WTC11 (cell line): ENCODE data around the gene CENPX. TPM values are rescaled to one million over a fixed set of nuclear protein-coding genes. Genes with fewer than 3 reads are reported as not detected.

ENCODE experiments used
- ATAC-seq: fragments of 200-7000 bp; cut with Tn5 transposase; 2 replicates; pipeline ENCODE4 v1.10.0; 2021; ENCODE audit warnings: mild to moderate bottlenecking, moderate library complexity
- CTCF ChIA-PET: fragments of 300-600 bp; sonication (Branson Sonifier 250); formaldehyde crosslinking; loops from one replicate; lab custom pipeline; 2021; ENCODE audit warnings: antibody characterized with exemption; lab: Charles Lee
- POLR2A ChIA-PET: fragments of 350-600 bp; sonication (Branson Sonifier 250); formaldehyde crosslinking; loops from one replicate; lab custom pipeline; 2021; ENCODE audit warnings: antibody characterized with exemption; lab: Charles Lee
- DNase-seq: peaks from one replicate; pipeline ENCODE4 v3.0.0; 2021; ENCODE audit warnings: low spot score
- H3K27ac Mint-ChIP-seq: 2 replicates; pipeline ENCODE4 v1.8.0; 2021; ENCODE audit warnings: mixed read lengths
- H3K27me3 Mint-ChIP-seq: 2 replicates; pipeline ENCODE4 v1.8.0; 2021; ENCODE audit warnings: low read depth, mild to moderate bottlenecking, moderate library complexity, mixed read lengths
- H3K36me3 Mint-ChIP-seq: 2 replicates; pipeline ENCODE4 v1.8.0; 2021; ENCODE audit warnings: mixed read lengths
- H3K4me1 Mint-ChIP-seq: 2 replicates; pipeline ENCODE4 v1.8.0; 2022; ENCODE audit warnings: mixed read lengths
- H3K4me3 Mint-ChIP-seq: 2 replicates; pipeline ENCODE4 v1.8.0; 2021; ENCODE audit warnings: mild to moderate bottlenecking, moderate library complexity, mixed read lengths
- H3K9me3 Mint-ChIP-seq: 2 replicates; pipeline ENCODE4 v1.8.0; 2021; ENCODE audit warnings: mixed read lengths
- CREM ChIP-seq: sonication (generic); formaldehyde crosslinking; IDR thresholded peaks from 2 replicates; pipeline ENCODE4 v1.8.1; 2022; ENCODE audit warnings: mild to moderate bottlenecking, missing genetic modification reagents, moderate library complexity
- ELF4 ChIP-seq: sonication (generic); formaldehyde crosslinking; IDR thresholded peaks from 2 replicates; pipeline ENCODE4 v1.8.1; 2022; ENCODE audit warnings: low read depth, mild to moderate bottlenecking, moderate library complexity, missing genetic modification reagents
- ESRRA ChIP-seq: sonication (generic); formaldehyde crosslinking; IDR thresholded peaks from 2 replicates; pipeline ENCODE4 v1.8.1; 2022; ENCODE audit warnings: mild to moderate bottlenecking, missing genetic modification reagents, borderline replicate concordance
- FOXK1 ChIP-seq: sonication (generic); formaldehyde crosslinking; IDR thresholded peaks from 2 replicates; pipeline ENCODE4 v1.8.0; 2022; ENCODE audit warnings: mild to moderate bottlenecking, moderate library complexity, missing genetic modification reagents
- GTF2I ChIP-seq: fragments of 250-450 bp; sonication (Bioruptor Pico); conservative IDR thresholded peaks from 2 replicates; pipeline ENCODE4 v1.4.0; 2021; ENCODE audit warnings: mild to moderate bottlenecking
- HMGA2 ChIP-seq: fragments of 250-450 bp; sonication (Bioruptor Pico); IDR thresholded peaks from 2 replicates; pipeline ENCODE4 v1.4.0; 2021; ENCODE audit warnings: mild to moderate bottlenecking, moderate library complexity
- MLX ChIP-seq: sonication (generic); formaldehyde crosslinking; IDR thresholded peaks from 2 replicates; pipeline ENCODE4 v1.8.1; 2023; ENCODE audit warnings: mild to moderate bottlenecking, missing genetic modification reagents, moderate library complexity
- NFATC4 ChIP-seq: fragments of 250-450 bp; sonication (Bioruptor Pico); IDR thresholded peaks from 2 replicates; pipeline ENCODE4 v1.9.0; 2021; ENCODE audit warnings: mild to moderate bottlenecking
- NFE2L1 ChIP-seq: sonication (generic); formaldehyde crosslinking; IDR thresholded peaks from 2 replicates; pipeline ENCODE4 v1.8.1; 2023; ENCODE audit warnings: missing genetic modification reagents
- NR3C1 ChIP-seq: sonication (generic); formaldehyde crosslinking; conservative IDR thresholded peaks from 2 replicates; pipeline ENCODE4 v1.8.1; 2023; ENCODE audit warnings: low read depth, mild to moderate bottlenecking, missing genetic modification reagents
- PREB ChIP-seq: sonication (generic); formaldehyde crosslinking; IDR thresholded peaks from 2 replicates; pipeline ENCODE4 v1.8.1; 2022; ENCODE audit warnings: mild to moderate bottlenecking, missing genetic modification reagents, moderate library complexity, borderline replicate concordance
- RORB ChIP-seq: fragments of 250-450 bp; sonication (Bioruptor Pico); IDR thresholded peaks from 2 replicates; pipeline ENCODE4 v1.9.0; 2021; ENCODE audit warnings: mild to moderate bottlenecking
- SP1 ChIP-seq: sonication (generic); formaldehyde crosslinking; conservative IDR thresholded peaks from 2 replicates; pipeline ENCODE4 v1.8.1; 2022; ENCODE audit warnings: missing genetic modification reagents
- TCF7 ChIP-seq: sonication (generic); formaldehyde crosslinking; IDR thresholded peaks from 2 replicates; pipeline ENCODE4 v1.8.0; 2022; ENCODE audit warnings: mild to moderate bottlenecking, low read depth, missing genetic modification reagents, moderate library complexity
- TP53 ChIP-seq: sonication (generic); formaldehyde crosslinking; IDR thresholded peaks from 2 replicates; pipeline ENCODE4 v1.8.1; 2023; ENCODE audit warnings: mild to moderate bottlenecking, missing genetic modification reagents
- ZNF263 ChIP-seq: sonication (generic); formaldehyde crosslinking; IDR thresholded peaks from 2 replicates; pipeline ENCODE4 v1.8.1; 2022; ENCODE audit warnings: low read depth, mild to moderate bottlenecking, moderate library complexity, missing genetic modification reagents
- ZNF396 ChIP-seq: fragments of 250-450 bp; sonication (Bioruptor Pico); IDR thresholded peaks from 2 replicates; pipeline ENCODE4 v1.8.0; 2021; ENCODE audit warnings: mild to moderate bottlenecking, moderate library complexity, borderline replicate concordance
- total RNA-seq: library from RNA; stranded (reverse); gene quantifications from 3 replicates; pipeline ENCODE4 v1.2.3, GENCODE V29; 2021
- TF ChIP-seq, protein P1 (sequence below): sonication (generic); formaldehyde crosslinking; IDR thresholded peaks from 2 replicates; pipeline ENCODE4 v1.8.1; 2022; ENCODE audit warnings: mild to moderate bottlenecking, moderate library complexity, missing genetic modification reagents
- TF ChIP-seq, protein P2 (sequence below): fragments of 200-600 bp; IDR thresholded peaks from 2 replicates; pipeline ENCODE4 v1.8.0; 2022; ENCODE audit warnings: antibody characterized with exemption
- TF ChIP-seq, protein P3 (sequence below): sonication (generic); formaldehyde crosslinking; IDR thresholded peaks from 2 replicates; pipeline ENCODE4 v1.8.0; 2023; ENCODE audit warnings: missing genetic modification reagents, mild to moderate bottlenecking, borderline replicate concordance

The CENPX gene
- total RNA-seq, 1 experiment from 2014 or later: 121 TPM

DNA sequence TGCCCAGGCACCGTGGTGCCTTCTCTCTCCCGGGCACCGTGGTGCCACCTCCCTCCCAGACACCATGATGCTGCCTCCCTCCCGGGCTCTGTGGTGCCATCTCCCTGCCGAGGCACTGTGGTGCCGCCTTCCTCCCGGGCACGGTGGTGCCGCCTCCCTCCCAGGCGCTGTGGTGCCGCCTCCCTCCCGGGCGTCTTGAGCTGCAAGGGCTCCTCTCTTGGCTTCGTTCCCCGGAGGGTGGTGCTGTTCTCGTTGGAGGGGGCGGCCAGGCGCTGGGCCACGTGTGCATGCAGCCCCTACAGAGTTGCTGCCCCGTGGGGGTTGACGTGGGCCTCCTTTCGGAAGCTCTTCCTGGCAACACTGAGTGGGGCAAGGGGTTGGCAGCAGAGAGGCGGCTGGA, 8.2 kb downstream of the CENPX start:
- no peak for DNase-seq
- H3K27me3 Mint-ChIP-seq: no peaks in the 10 kb centered on the region
- no peak for TF ChIP-seq TP53
- TF ChIP-seq NFE2L1 (CRISPR knock-in tag): no peak
- TF ChIP-seq ZNF263 (CRISPR knock-in tag): no peak
- H3K36me3 Mint-ChIP-seq: no peaks in the 10 kb centered on the region; the same call in 1 of the 2 replicates
- ChIA-PET CTCF (interaction anchor here (1.3 to 3.0 kb wide), 3 partner anchors 18 to 55 kb away, joined by 3 to 11 read pairs (median 7); no protein-coding TSS in a partner anchor), POLR2A (no interaction called here)
- H3K4me3 Mint-ChIP-seq: no peak overlapping the region
- no peak for ATAC-seq
- H3K4me1 Mint-ChIP-seq: no peaks in the 10 kb centered on the region
- no peak overlapping the region for H3K27ac Mint-ChIP-seq
- H3K9me3 Mint-ChIP-seq: no peaks in the 10 kb centered on the region

DNA sequence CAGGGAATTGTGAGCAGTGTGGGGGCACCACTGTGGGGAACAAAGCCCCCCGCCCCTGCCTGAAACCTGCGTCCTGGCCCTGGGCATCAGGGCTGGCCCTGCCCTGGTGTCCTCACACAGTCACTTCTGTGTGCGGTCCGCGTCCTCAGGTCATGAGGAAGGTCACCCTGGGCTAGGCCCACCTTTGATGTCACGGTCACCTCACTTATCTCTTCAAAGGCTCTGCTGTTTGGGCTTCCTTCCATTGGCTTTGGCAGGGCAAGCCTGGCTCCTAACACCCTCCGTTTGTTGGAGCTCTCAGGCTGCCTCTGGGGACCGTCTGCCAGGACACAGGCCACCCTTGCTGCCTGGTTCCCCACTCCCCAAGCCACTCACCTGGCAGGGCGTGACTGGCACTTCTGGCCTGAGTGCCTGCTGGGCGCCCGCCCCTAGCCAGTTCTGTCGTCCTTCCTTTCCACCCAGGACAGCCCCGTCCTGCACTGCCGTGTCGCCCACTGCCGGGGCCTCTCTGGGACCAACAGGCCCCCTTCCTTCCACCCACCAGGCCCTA, 8.8 kb downstream of the CENPX start:
- no peak for ATAC-seq

DNA sequence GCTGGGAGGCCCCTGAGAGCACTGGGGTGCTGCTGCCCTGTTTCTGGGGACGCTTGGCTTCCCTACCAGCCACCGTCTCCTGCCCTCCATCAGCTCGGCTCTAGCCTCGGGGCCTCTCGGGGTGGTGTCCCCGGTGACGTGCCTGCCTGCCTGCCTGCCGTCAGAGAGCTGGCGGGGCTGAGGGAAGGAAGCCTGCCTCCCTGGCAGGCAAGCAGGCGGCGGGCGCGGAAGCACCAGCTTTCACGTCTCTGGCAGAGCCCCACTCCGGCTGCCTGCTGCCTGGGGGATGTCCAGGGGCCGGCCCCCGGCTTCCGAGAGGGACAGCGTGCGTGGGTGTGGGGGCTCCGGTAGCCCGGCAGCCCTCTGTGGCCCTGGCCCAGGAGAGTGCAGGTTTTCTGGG, 9.3 kb downstream of the CENPX start:
- no peak overlapping the region for H3K4me3 Mint-ChIP-seq
- POLR2A ChIA-PET: no interaction called here
- CTCF ChIA-PET: interaction anchor here (0.6 to 3.0 kb wide), 5 partner anchors 9 to 46 kb away, joined by 3 to 11 read pairs (median 4); partner anchors contain the start of genes CENPX, LRRC45 and RAC3
- no peak for DNase-seq
- no peaks in the 10 kb centered on the region for H3K9me3 Mint-ChIP-seq
- no peaks in the 10 kb centered on the region for H3K4me1 Mint-ChIP-seq
- H3K27me3 Mint-ChIP-seq: no peaks in the 10 kb centered on the region
- no peak overlapping the region for H3K27ac Mint-ChIP-seq
- H3K36me3 Mint-ChIP-seq: no peaks in the 10 kb centered on the region
- no peak for ATAC-seq
- no peak for TF ChIP-seq FOXK1 (CRISPR knock-in tag)
- TF ChIP-seq SP1: no peak
- TF ChIP-seq NR3C1: no peak

More for the DNA sequence above, 8.8 kb downstream of the CENPX start:
- H3K4me1 Mint-ChIP-seq: no peaks in the 10 kb centered on the region
- H3K27ac Mint-ChIP-seq: no peak overlapping the region
- H3K36me3 Mint-ChIP-seq: no peaks in the 10 kb centered on the region; the same call in 1 of the 2 replicates
- TF ChIP-seq, protein P1, sequence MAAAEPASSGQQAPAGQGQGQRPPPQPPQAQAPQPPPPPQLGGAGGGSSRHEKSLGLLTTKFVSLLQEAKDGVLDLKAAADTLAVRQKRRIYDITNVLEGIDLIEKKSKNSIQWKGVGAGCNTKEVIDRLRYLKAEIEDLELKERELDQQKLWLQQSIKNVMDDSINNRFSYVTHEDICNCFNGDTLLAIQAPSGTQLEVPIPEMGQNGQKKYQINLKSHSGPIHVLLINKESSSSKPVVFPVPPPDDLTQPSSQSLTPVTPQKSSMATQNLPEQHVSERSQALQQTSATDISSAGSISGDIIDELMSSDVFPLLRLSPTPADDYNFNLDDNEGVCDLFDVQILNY (CRISPR knock-in tag): no peak
- no peak for TF ChIP-seq CREM
- no peak for TF ChIP-seq TCF7 (CRISPR knock-in tag)
- ChIA-PET POLR2A (no interaction called here), CTCF (interaction anchor here (1.3 to 3.0 kb wide), 2 partner anchors 18 to 46 kb away, joined by 3 to 11 read pairs; no protein-coding TSS in a partner anchor)
- no peaks in the 10 kb centered on the region for H3K9me3 Mint-ChIP-seq
- DNase-seq: no peak
- no peaks in the 10 kb centered on the region for H3K27me3 Mint-ChIP-seq
- no peak overlapping the region for H3K4me3 Mint-ChIP-seq

GRCh38 chr17:82012640-82013295, 9.9 kb downstream of the CENPX start:
- H3K36me3 Mint-ChIP-seq: no peaks in the 10 kb centered on the region
- CTCF ChIA-PET: interaction anchor here (0.6 to 3.0 kb wide), 4 partner anchors 10 to 18 kb away, joined by 3 to 11 read pairs (median 4); partner anchors contain the start of genes CENPX, LRRC45 and RAC3
- H3K9me3 Mint-ChIP-seq: no peaks in the 10 kb centered on the region
- DNase-seq: no peak
- no peaks in the 10 kb centered on the region for H3K4me1 Mint-ChIP-seq
- no peak overlapping the region for H3K4me3 Mint-ChIP-seq
- H3K27ac Mint-ChIP-seq: no peak overlapping the region
- POLR2A ChIA-PET: no interaction called here
- ATAC-seq: no peak
- no peaks in the 10 kb centered on the region for H3K27me3 Mint-ChIP-seq
- TF ChIP-seq ELF4 (CRISPR knock-in tag) (no peak), MLX (CRISPR knock-in tag) (no peak), HMGA2 (CRISPR knock-in tag) (no peak), ESRRA (CRISPR knock-in tag) (no peak), ZNF396 (CRISPR knock-in tag) (no peak), NFATC4 (no peak), GTF2I (CRISPR knock-in tag) (no peak), PREB (CRISPR knock-in tag) (no peak), RORB (CRISPR knock-in tag) (no peak)
- TF ChIP-seq, protein P2, sequence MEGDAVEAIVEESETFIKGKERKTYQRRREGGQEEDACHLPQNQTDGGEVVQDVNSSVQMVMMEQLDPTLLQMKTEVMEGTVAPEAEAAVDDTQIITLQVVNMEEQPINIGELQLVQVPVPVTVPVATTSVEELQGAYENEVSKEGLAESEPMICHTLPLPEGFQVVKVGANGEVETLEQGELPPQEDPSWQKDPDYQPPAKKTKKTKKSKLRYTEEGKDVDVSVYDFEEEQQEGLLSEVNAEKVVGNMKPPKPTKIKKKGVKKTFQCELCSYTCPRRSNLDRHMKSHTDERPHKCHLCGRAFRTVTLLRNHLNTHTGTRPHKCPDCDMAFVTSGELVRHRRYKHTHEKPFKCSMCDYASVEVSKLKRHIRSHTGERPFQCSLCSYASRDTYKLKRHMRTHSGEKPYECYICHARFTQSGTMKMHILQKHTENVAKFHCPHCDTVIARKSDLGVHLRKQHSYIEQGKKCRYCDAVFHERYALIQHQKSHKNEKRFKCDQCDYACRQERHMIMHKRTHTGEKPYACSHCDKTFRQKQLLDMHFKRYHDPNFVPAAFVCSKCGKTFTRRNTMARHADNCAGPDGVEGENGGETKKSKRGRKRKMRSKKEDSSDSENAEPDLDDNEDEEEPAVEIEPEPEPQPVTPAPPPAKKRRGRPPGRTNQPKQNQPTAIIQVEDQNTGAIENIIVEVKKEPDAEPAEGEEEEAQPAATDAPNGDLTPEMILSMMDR: no peak
- TF ChIP-seq, protein P3, sequence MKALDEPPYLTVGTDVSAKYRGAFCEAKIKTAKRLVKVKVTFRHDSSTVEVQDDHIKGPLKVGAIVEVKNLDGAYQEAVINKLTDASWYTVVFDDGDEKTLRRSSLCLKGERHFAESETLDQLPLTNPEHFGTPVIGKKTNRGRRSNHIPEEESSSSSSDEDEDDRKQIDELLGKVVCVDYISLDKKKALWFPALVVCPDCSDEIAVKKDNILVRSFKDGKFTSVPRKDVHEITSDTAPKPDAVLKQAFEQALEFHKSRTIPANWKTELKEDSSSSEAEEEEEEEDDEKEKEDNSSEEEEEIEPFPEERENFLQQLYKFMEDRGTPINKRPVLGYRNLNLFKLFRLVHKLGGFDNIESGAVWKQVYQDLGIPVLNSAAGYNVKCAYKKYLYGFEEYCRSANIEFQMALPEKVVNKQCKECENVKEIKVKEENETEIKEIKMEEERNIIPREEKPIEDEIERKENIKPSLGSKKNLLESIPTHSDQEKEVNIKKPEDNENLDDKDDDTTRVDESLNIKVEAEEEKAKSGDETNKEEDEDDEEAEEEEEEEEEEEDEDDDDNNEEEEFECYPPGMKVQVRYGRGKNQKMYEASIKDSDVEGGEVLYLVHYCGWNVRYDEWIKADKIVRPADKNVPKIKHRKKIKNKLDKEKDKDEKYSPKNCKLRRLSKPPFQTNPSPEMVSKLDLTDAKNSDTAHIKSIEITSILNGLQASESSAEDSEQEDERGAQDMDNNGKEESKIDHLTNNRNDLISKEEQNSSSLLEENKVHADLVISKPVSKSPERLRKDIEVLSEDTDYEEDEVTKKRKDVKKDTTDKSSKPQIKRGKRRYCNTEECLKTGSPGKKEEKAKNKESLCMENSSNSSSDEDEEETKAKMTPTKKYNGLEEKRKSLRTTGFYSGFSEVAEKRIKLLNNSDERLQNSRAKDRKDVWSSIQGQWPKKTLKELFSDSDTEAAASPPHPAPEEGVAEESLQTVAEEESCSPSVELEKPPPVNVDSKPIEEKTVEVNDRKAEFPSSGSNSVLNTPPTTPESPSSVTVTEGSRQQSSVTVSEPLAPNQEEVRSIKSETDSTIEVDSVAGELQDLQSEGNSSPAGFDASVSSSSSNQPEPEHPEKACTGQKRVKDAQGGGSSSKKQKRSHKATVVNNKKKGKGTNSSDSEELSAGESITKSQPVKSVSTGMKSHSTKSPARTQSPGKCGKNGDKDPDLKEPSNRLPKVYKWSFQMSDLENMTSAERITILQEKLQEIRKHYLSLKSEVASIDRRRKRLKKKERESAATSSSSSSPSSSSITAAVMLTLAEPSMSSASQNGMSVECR (CRISPR knock-in tag): no peak
